WI38 (cell line): ENCODE results near the gene FMNL2.

ENCODE experiments used
- H3K4me3 ChIP-seq: 2 replicates; pipeline ENCODE4 v1.5.1; 2011; ENCODE audit warnings: low read depth, mild to moderate bottlenecking, control low read depth, low read length
- TF ChIP-seq, protein P1 (sequence below): IDR thresholded peaks from 2 replicates; pipeline ENCODE4 v1.5.1; 2012; ENCODE audit warnings: low read depth, mild to moderate bottlenecking, control low read depth, low read length

Gene FMNL2

GRCh38 chr2:152350155-152350679 lies 15.2 kb downstream of the FMNL2 start:
- TF ChIP-seq, protein P1, sequence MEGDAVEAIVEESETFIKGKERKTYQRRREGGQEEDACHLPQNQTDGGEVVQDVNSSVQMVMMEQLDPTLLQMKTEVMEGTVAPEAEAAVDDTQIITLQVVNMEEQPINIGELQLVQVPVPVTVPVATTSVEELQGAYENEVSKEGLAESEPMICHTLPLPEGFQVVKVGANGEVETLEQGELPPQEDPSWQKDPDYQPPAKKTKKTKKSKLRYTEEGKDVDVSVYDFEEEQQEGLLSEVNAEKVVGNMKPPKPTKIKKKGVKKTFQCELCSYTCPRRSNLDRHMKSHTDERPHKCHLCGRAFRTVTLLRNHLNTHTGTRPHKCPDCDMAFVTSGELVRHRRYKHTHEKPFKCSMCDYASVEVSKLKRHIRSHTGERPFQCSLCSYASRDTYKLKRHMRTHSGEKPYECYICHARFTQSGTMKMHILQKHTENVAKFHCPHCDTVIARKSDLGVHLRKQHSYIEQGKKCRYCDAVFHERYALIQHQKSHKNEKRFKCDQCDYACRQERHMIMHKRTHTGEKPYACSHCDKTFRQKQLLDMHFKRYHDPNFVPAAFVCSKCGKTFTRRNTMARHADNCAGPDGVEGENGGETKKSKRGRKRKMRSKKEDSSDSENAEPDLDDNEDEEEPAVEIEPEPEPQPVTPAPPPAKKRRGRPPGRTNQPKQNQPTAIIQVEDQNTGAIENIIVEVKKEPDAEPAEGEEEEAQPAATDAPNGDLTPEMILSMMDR: no peak
- no peak overlapping the region for H3K4me3 ChIP-seq

GRCh38 chr2:152352616-152353015 lies 17.6 kb downstream of the FMNL2 start:
- H3K4me3 ChIP-seq: no peak overlapping the region
- TF ChIP-seq, protein P1: no peak

DNA sequence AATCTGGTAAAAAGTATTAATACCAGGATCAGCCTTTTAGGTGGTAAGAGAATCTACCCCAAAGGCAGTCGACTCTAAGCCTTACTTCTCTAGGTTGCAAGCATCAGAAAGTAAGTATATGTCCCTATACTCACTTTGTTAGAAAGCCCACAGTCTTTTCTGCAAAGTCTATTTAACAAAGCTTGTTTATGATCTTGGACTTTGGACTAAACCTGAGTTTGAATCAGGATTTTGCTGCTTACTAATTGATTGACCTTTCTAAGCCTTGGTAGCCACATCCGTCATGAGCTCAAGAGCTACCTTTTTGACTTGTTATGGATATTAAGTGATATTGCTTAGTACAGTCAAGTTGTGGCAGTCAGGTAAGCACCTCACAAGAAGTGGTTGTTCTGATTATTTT lies 18.4 kb downstream of the FMNL2 start:
- TF ChIP-seq, protein P1: no peak
- H3K4me3 ChIP-seq: no peak overlapping the region

GRCh38 chr2:152354069-152354755 lies 19.2 kb downstream of the FMNL2 start:
- no peak overlapping the region for H3K4me3 ChIP-seq
- TF ChIP-seq, protein P1: no peak

DNA sequence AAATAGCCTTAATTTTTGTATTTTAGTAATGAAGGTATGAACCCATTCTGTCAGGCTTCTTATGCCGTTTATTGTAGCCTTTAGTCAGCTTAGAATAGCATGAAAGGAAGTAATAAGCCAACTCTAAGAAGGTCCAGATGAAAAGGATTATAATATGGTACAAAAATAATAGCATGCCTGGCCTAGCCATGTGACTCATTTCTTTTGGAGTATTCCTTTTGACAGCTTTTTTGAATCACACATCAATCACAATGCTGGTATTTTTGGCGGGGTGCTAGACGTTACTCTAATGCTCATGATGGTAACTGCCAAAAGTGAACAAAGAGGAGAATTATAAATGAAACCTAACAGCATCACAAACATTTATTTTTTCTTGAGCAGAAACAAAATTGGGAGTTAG lies 19.9 kb downstream of the FMNL2 start:
- TF ChIP-seq, protein P1: no peak
- no peak overlapping the region for H3K4me3 ChIP-seq

DNA sequence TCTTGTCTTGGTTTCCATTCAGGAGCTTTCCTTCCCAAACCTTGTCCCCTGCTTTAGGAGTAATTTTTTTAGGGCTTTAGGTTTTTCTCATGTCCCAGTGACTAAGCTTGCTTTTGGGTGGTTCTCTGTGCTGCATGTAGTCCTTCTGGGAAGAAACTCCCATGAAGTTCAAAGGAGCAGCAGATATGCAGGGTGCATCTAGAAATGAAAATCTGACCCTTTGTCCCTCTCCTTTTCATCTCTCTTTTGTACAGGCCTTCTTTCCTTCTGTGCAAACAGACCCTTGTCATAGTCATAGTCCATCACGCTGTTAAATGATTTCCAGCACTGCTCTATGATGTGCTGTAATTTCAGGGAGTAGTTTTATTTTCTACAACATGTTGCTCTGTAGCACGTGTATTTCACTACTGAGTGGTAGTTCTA lies 20.4 kb downstream of the FMNL2 start:
- H3K4me3 ChIP-seq: no peak overlapping the region
- TF ChIP-seq, protein P1: no peak

- TF ChIP-seq, protein P1: no peak
- H3K4me3 ChIP-seq: no peak overlapping the region
These were observed 24.8 kb downstream of the FMNL2 start for GRCh38 chr2:152359573-152360363.
